ENCODE data around the gene HOXA7.

DNA sequence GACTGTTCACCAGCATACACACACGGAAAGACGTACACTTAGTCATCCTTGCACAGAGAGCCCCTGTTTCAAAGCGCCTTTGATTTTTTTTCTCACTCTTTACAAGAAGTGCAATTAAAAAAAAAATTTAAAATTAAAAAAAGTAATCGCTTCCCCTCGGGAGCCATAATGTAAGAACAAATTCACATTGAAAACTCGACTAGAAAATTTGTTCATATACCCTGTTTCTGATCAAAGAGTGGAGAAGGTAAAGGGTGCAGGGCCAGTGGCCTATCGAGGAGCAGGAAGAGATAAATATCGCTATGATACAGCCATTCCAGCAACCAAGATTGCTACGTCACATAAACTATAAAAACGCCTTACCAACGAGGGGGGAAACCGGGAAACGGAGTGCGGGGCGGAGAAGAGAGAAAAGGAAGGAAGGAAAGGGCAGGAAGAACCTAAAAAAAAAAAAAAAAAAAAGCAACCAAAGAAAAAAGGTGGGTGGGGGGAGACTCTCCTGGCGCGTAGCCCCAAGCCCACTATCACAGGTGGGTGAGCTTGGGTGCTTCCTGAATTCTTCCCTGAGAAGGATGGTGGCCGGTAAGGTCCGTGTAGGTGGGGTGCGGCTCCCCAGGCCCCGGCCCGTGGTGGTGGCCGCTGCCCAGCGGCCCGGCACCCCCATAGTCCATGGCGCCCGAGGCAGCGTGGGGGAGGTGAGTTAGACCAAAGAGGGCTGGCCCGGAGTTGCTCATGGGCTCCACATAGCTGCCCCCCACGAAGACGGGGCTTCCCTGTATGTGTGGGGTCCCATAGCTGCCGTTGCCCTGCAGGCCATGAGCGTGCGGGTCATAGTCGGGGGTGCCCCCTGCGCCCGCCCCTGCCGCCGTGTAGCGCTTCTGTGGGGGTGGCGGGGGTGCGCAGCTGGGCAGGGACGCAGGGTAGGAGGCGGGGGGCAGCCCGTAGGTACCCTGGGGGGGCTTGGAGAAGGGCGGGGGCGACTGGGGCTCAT, 48.8 kb downstream of the HOXA7 start:
- TF ChIP-seq, protein P1, sequence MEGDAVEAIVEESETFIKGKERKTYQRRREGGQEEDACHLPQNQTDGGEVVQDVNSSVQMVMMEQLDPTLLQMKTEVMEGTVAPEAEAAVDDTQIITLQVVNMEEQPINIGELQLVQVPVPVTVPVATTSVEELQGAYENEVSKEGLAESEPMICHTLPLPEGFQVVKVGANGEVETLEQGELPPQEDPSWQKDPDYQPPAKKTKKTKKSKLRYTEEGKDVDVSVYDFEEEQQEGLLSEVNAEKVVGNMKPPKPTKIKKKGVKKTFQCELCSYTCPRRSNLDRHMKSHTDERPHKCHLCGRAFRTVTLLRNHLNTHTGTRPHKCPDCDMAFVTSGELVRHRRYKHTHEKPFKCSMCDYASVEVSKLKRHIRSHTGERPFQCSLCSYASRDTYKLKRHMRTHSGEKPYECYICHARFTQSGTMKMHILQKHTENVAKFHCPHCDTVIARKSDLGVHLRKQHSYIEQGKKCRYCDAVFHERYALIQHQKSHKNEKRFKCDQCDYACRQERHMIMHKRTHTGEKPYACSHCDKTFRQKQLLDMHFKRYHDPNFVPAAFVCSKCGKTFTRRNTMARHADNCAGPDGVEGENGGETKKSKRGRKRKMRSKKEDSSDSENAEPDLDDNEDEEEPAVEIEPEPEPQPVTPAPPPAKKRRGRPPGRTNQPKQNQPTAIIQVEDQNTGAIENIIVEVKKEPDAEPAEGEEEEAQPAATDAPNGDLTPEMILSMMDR (IDR thresholded peaks at IDR 0.05; ENCODE audit: low read depth, low read length, poor library complexity, severe bottlenecking) = no peak
- no peak for TF ChIP-seq EZH2phosphoT487 (IDR thresholded peaks at IDR 0.05; ENCODE audit: borderline replicate concordance, low read length)
